Purkinje cell (primary cell): ENCODE measurements around the gene SPRN. TPM values are rescaled to one million over a fixed set of nuclear protein-coding genes. Genes with fewer than 3 reads are reported as not detected.

Source experiments
- polyA plus RNA-seq: library from polyadenylated mRNA; unstranded; fragments of >200 nt; fragmentation: Nextera tagmentation; gene quantifications from 2 replicates; pipeline ENCODE4 v1.2.1, GENCODE V29; 2014

The SPRN gene
- 0.51 and 0.73 TPM in 2 replicates for polyA plus RNA-seq

GRCh38 chr10:133424601-133425000, at the start of gene SPRN:
TSS of gene SPRN (minus strand) at chr10:133424625. CDS start at chr10:133423681, 944 bp downstream.

GRCh38 chr10:133453516-133454203, 29.2 kb upstream of the SPRN start, which contains the start of gene SCART1:
TSS of gene SCART1 (plus strand) at chr10:133453945. CDS start at chr10:133453998, 53 bp downstream.

GRCh38 chr10:133394064-133394663, 30.3 kb downstream of the SPRN start, which contains the start of gene MTG1:
TSS of gene MTG1 (plus strand) at chr10:133394157. CDS start at chr10:133394221, 64 bp downstream.

GRCh38 chr10:133379152-133379800, 45.1 kb downstream of the SPRN start, which contains the start of gene PAOX:
TSS of gene PAOX (plus strand) at chr10:133379262. CDS start at chr10:133379317, 55 bp downstream.

GRCh38 chr10:133373174-133374090, 51.0 kb downstream of the SPRN start, which contains the start of gene ECHS1:
TSS of gene ECHS1 (minus strand) at chr10:133373354. CDS start at chr10:133373333, 21 bp downstream.

Other genes with a start within 250 kb of the SPRN start
- gene UTF1, start 194.4 kb downstream of the SPRN start, polyA plus RNA-seq, result not detected in 2 replicates
- not detected in 2 replicates for gene VENTX, start 186.8 kb downstream of the SPRN start, polyA plus RNA-seq
- 0.11 TPM in 1 of 2 replicates, not detected in the other for gene ADAM8, start 147.8 kb downstream of the SPRN start, polyA plus RNA-seq
- gene TUBGCP2, start 115.8 kb downstream of the SPRN start, polyA plus RNA-seq, result 31.8 and 40.5 TPM in 2 replicates
- gene ZNF511, start 115.7 kb downstream of the SPRN start, polyA plus RNA-seq, result 9.9 and 13.8 TPM in 2 replicates
- 5.7 and 13.9 TPM in 2 replicates for gene CALY, start 87.7 kb downstream of the SPRN start, polyA plus RNA-seq
- gene PRAP1, start 77.3 kb downstream of the SPRN start, polyA plus RNA-seq, result not detected in 2 replicates
- 2.3 TPM in 1 of 2 replicates, not detected in the other for gene FUOM, start 66.6 kb downstream of the SPRN start, polyA plus RNA-seq
- gene ECHS1, start 51.3 kb downstream of the SPRN start, polyA plus RNA-seq, result 107 and 126 TPM in 2 replicates
- 0.81 and 5.3 TPM in 2 replicates for gene PAOX, start 45.4 kb downstream of the SPRN start, polyA plus RNA-seq
- gene MTG1, start 30.5 kb downstream of the SPRN start, polyA plus RNA-seq, result 8.0 and 17.7 TPM in 2 replicates
- gene SCART1, start 29.3 kb upstream of the SPRN start, polyA plus RNA-seq, result 0.67 and 0.71 TPM in 2 replicates
- 22.2 and 23.8 TPM in 2 replicates for gene CYP2E1, start 102.7 kb upstream of the SPRN start, polyA plus RNA-seq
- 17.1 and 17.3 TPM in 2 replicates for gene SYCE1, start 141.0 kb upstream of the SPRN start, polyA plus RNA-seq
- gene FRG2B, start 202.2 kb upstream of the SPRN start, polyA plus RNA-seq, result not detected in 2 replicates